GM21447 (cell line): ENCODE data around the gene ERBIN.

Experiments used
- ATAC-seq: cut with Tn5 transposase; IDR thresholded peaks from one replicate; pipeline ENCODE4 v1.9.1; 2021; ENCODE audit not compliant: unreplicated experiment

The ERBIN gene

DNA sequence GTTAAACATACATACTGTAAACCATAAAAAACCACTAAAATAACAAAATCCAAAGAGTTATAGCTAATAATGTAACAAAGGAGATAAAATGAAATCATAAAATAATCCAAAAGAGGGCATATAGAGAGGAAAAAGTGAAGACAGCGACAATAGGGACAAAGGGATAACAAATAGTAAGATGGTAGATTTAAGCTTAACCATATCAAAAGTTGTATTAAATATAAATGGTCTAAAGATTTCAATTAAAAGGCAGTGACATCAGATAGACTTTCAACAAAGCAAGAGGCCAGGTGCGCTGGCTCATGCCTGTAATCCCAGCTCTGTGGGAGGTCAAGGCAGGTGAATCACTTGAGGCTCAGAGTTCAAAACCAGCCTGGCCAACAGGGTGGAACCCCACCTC, 163.0 kb downstream of the ERBIN start:
- ATAC-seq, result no peak

DNA sequence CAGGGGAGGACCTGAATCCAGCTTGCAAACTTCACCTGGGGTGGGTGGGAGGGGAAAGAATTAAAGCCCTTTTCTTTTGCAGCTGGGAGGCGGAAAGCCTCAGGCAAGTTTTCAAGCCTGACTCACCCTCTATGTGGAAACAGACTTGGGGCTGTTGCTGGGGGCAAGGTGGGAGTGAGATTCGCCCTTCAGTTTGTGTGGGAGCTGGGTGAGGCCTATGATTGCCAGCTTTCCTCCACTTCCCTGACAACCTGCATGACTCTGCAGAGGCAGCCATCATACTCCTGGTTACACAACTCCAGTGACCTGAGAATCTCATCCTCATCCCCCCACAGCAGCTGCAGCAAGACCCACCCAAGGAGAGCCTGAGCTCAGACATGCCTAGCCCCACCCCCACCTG, 174.5 kb downstream of the ERBIN start:
- no peak for ATAC-seq

- no peak for ATAC-seq
Measured at GRCh38 chr5:66113160-66113559, 186.8 kb downstream of the ERBIN start.

GRCh38 chr5:66118304-66118703, 191.9 kb downstream of the ERBIN start:
- no peak for ATAC-seq

- ATAC-seq, result no peak
Measured at GRCh38 chr5:66122379-66123034, 196.1 kb downstream of the ERBIN start.

GRCh38 chr5:66129144-66129543, 202.8 kb downstream of the ERBIN start:
- no peak for ATAC-seq

GRCh38 chr5:66130493-66130892, 204.1 kb downstream of the ERBIN start:
- no peak for ATAC-seq
